GM13976 (cell line): ENCODE results near the gene SCN3B.

Source experiments
- DNase-seq: peaks from one replicate; pipeline ENCODE4 v3.0.0; 2012; ENCODE audit warnings: low spot score
- in situ Hi-C: fragments of 300-500 bp; cut with MboI; formaldehyde crosslinking; loops from one replicate; pipeline ENCODE4 v1.12.0; 2022; ENCODE audit warnings: low sequenced_read_pairs, mixed read lengths, inconsistent platforms; ENCODE audit not compliant: unreplicated experiment
- TF ChIP-seq, protein P1 (sequence below): IDR thresholded peaks from 2 replicates; pipeline ENCODE4 v1.5.1; 2012; ENCODE audit warnings: borderline replicate concordance, mild to moderate bottlenecking; ENCODE audit not compliant: insufficient read depth; ENCODE audit errors: extremely low read depth, missing control alignments, control extremely low read depth

SCN3B gene

DNA sequence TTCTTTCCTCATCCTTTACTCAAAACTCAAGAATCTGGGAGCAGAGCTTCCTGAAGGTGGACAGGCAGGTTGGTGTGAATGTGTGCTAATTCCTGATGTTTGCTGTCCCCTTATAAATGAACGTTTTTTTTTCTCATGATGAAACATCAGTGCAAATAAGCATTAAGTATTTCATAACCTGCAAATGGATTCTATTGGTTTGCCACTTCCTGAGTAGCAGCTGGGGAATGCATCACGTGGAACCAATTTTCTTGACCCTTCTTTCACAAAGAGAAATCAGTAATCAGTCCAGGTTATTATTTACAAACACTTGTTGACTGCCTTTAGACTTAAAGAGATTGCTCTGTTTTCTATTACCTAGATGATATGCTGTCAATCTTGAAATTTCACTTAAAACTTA is 40.1 kb upstream of the SCN3B start:
- TF ChIP-seq, protein P1, sequence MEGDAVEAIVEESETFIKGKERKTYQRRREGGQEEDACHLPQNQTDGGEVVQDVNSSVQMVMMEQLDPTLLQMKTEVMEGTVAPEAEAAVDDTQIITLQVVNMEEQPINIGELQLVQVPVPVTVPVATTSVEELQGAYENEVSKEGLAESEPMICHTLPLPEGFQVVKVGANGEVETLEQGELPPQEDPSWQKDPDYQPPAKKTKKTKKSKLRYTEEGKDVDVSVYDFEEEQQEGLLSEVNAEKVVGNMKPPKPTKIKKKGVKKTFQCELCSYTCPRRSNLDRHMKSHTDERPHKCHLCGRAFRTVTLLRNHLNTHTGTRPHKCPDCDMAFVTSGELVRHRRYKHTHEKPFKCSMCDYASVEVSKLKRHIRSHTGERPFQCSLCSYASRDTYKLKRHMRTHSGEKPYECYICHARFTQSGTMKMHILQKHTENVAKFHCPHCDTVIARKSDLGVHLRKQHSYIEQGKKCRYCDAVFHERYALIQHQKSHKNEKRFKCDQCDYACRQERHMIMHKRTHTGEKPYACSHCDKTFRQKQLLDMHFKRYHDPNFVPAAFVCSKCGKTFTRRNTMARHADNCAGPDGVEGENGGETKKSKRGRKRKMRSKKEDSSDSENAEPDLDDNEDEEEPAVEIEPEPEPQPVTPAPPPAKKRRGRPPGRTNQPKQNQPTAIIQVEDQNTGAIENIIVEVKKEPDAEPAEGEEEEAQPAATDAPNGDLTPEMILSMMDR: no peak
- no peak for DNase-seq
- in situ Hi-C loops: no loop called here

DNA sequence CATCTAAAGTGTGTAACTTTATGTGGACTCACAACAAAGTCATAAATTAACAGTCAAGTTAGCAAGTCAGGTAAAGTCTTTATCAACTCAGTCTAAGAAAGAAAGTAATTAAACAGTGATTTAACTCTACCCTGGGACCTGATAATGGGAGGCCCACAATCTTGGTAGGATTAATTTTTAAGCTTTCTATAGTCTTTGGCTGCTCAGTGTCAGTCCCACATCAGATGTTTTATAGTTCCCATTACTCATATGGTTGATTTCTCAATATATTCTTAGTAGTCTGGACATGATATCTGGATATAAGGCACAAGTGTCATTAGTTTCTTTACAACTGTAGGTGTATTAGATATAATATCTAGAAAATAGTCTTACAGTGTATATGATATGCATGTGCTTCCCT is 38.5 kb upstream of the SCN3B start:
- TF ChIP-seq, protein P1: no peak
- in situ Hi-C loops: no loop called here
- no peak for DNase-seq

DNA sequence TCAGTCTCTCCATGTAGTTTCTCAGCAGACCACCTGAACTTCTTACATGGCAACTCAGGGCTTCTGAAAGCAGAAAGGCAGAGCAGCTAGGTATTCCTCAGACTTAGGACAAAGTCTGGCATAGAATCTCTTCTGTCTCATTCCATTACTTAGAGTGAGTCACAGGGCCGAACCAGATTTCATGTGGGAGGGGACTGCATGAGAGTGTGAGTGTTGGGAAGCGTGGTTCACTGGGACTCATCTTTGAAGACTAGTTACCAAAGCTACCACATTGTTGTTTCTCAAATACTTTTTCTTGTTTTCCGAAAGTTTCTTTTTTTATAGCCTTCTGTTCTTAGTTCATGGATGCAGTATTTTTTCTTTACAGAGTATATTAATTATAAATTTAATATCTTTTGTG is 36.1 kb upstream of the SCN3B start:
- TF ChIP-seq, protein P1: no peak
- in situ Hi-C loops: no loop called here
- no peak for DNase-seq

DNA sequence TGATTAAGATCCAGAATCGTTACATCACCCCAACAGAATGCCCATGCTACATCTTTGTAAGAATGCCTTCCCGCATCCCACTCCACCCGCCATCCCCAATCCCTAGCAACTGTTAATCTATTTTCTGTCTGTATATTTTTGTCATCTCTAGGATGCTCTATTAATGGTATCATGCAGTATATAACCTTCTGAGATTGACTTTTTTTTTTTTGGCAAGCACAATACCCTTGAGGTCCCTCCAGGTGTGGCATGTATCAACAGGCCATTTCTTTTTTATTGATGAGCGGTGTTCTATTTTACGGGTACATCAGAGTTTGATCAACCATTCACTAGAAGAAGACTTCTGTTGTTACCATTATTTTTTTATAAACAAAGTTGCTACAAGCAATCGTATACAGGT is 30.2 kb upstream of the SCN3B start:
- TF ChIP-seq, protein P1: no peak
- no peak for DNase-seq
- in situ Hi-C loops: no loop called here

- TF ChIP-seq, protein P1: no peak
- in situ Hi-C loops: no loop called here
- no peak for DNase-seq
Observed at GRCh38 chr11:123683428-123684170, 29.2 kb upstream of the SCN3B start.

DNA sequence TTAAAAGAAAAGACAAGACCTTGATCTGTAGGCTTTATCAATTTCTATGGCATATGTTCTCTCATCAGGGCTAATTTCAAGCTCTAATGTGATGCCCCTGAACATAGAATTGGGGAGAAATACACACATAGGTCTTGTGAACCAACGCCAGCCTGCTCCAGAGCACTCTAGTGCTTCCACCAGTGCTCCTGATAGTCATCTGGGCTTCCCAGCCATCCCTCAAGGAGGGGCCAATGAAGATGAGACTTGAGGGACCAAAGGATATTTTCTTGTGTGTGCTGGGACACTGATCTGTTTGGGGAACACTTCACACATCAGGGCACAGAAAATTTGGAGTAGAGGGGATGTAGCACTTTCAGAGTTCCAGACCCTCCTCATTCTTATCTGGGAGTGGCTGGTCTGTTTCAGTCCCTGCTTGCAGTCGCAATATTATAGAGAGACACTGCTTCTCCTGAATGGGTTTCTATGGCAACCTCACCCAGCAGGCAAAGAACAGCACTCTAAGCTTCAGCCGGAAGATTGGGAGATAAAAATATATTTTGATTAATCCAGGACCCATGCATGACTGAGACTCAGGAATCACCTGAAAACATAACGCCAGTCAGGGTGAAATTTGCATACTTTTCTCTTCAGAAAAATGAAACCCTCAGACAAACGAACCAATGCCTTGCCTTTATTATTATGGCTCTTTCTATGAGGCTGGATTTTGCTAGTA is 28.4 kb upstream of the SCN3B start:
- in situ Hi-C loops: no loop called here
- DNase-seq: no peak
- TF ChIP-seq, protein P1: no peak
